WTC11 (cell line): Measurements from ENCODE around the gene IFNGR2. TPM values are rescaled to one million over a fixed set of nuclear protein-coding genes. Genes with fewer than 3 reads are reported as not detected.

Experiments used
- ATAC-seq: fragments of 200-7000 bp; cut with Tn5 transposase; 2 replicates; pipeline ENCODE4 v1.10.0; 2021; ENCODE audit warnings: mild to moderate bottlenecking, moderate library complexity
- CTCF ChIA-PET: fragments of 300-600 bp; sonication (Branson Sonifier 250); formaldehyde crosslinking; loops from one replicate; lab custom pipeline; 2021; ENCODE audit warnings: antibody characterized with exemption; lab: Charles Lee
- POLR2A ChIA-PET: fragments of 350-600 bp; sonication (Branson Sonifier 250); formaldehyde crosslinking; loops from one replicate; lab custom pipeline; 2021; ENCODE audit warnings: antibody characterized with exemption; lab: Charles Lee
- DNase-seq: peaks from one replicate; pipeline ENCODE4 v3.0.0; 2021; ENCODE audit warnings: low spot score
- H3K27ac Mint-ChIP-seq: 2 replicates; pipeline ENCODE4 v1.8.0; 2021; ENCODE audit warnings: mixed read lengths
- H3K27me3 Mint-ChIP-seq: 2 replicates; pipeline ENCODE4 v1.8.0; 2021; ENCODE audit warnings: low read depth, mild to moderate bottlenecking, moderate library complexity, mixed read lengths
- H3K36me3 Mint-ChIP-seq: 2 replicates; pipeline ENCODE4 v1.8.0; 2021; ENCODE audit warnings: mixed read lengths
- H3K4me1 Mint-ChIP-seq: 2 replicates; pipeline ENCODE4 v1.8.0; 2022; ENCODE audit warnings: mixed read lengths
- H3K4me3 Mint-ChIP-seq: 2 replicates; pipeline ENCODE4 v1.8.0; 2021; ENCODE audit warnings: mild to moderate bottlenecking, moderate library complexity, mixed read lengths
- H3K9me3 Mint-ChIP-seq: 2 replicates; pipeline ENCODE4 v1.8.0; 2021; ENCODE audit warnings: mixed read lengths
- ATF6 ChIP-seq: sonication (generic); formaldehyde crosslinking; IDR thresholded peaks from 2 replicates; pipeline ENCODE4 v1.8.1; 2023; ENCODE audit warnings: mild to moderate bottlenecking, missing genetic modification reagents
- CDX4 ChIP-seq: fragments of 250-450 bp; sonication (Bioruptor Pico); IDR thresholded peaks from 2 replicates; pipeline ENCODE4 v1.9.0; 2021; ENCODE audit warnings: moderate library complexity, mild to moderate bottlenecking, inconsistent platforms, borderline replicate concordance
- CREM ChIP-seq: sonication (generic); formaldehyde crosslinking; IDR thresholded peaks from 2 replicates; pipeline ENCODE4 v1.8.1; 2022; ENCODE audit warnings: mild to moderate bottlenecking, missing genetic modification reagents, moderate library complexity
- EMX1 ChIP-seq: fragments of 250-450 bp; sonication (Bioruptor Pico); IDR thresholded peaks from 2 replicates; pipeline ENCODE4 v1.8.0; 2021; ENCODE audit warnings: mild to moderate bottlenecking
- FOXK1 ChIP-seq: sonication (generic); formaldehyde crosslinking; IDR thresholded peaks from 2 replicates; pipeline ENCODE4 v1.8.0; 2022; ENCODE audit warnings: mild to moderate bottlenecking, moderate library complexity, missing genetic modification reagents
- GTF2I ChIP-seq: fragments of 250-450 bp; sonication (Bioruptor Pico); conservative IDR thresholded peaks from 2 replicates; pipeline ENCODE4 v1.4.0; 2021; ENCODE audit warnings: mild to moderate bottlenecking
- JUN ChIP-seq: sonication (generic); formaldehyde crosslinking; IDR thresholded peaks from 2 replicates; pipeline ENCODE4 v1.8.0; 2023; ENCODE audit warnings: mild to moderate bottlenecking, missing genetic modification reagents
- NR2C2 ChIP-seq: sonication (generic); formaldehyde crosslinking; IDR thresholded peaks from 2 replicates; pipeline ENCODE4 v1.8.0; 2022; ENCODE audit warnings: mild to moderate bottlenecking, missing genetic modification reagents
- NR3C1 ChIP-seq: sonication (generic); formaldehyde crosslinking; conservative IDR thresholded peaks from 2 replicates; pipeline ENCODE4 v1.8.1; 2023; ENCODE audit warnings: low read depth, mild to moderate bottlenecking, missing genetic modification reagents
- SOX15 ChIP-seq: fragments of 250-450 bp; sonication (Bioruptor Pico); IDR thresholded peaks from 2 replicates; pipeline ENCODE4 v1.9.0; 2021; ENCODE audit warnings: mild to moderate bottlenecking
- STAT6 ChIP-seq: sonication (generic); formaldehyde crosslinking; conservative IDR thresholded peaks from 2 replicates; pipeline ENCODE4 v1.8.1; 2023; ENCODE audit warnings: mild to moderate bottlenecking, low read depth, missing genetic modification reagents, moderate library complexity
- TEAD4 ChIP-seq: sonication (generic); formaldehyde crosslinking; IDR thresholded peaks from 2 replicates; pipeline ENCODE4 v1.8.0; 2022; ENCODE audit warnings: mild to moderate bottlenecking, missing genetic modification reagents
- USF2 ChIP-seq: sonication (generic); formaldehyde crosslinking; IDR thresholded peaks from 2 replicates; pipeline ENCODE4 v1.8.1; 2023; ENCODE audit warnings: mild to moderate bottlenecking, missing genetic modification reagents, moderate library complexity
- ZNF138 ChIP-seq: sonication (generic); formaldehyde crosslinking; conservative IDR thresholded peaks from 2 replicates; pipeline ENCODE4 v1.8.1; 2022; ENCODE audit warnings: mild to moderate bottlenecking, moderate library complexity, missing genetic modification reagents
- ZNF512 ChIP-seq: sonication (generic); formaldehyde crosslinking; IDR thresholded peaks from 2 replicates; pipeline ENCODE4 v1.8.1; 2022; ENCODE audit warnings: missing genetic modification reagents, borderline replicate concordance
- ZNF532 ChIP-seq: fragments of 250-450 bp; sonication (Bioruptor Pico); IDR thresholded peaks from 2 replicates; pipeline ENCODE4 v1.9.0; 2021; ENCODE audit warnings: mild to moderate bottlenecking, borderline replicate concordance
- total RNA-seq: library from RNA; stranded (reverse); gene quantifications from 3 replicates; pipeline ENCODE4 v1.2.3, GENCODE V29; 2021

Gene IFNGR2
- total RNA-seq, 1 experiment from 2014 or later, result 34.1 TPM

- Mint-ChIP-seq H3K4me3 (no peak overlapping the region), H3K36me3 (no peaks in the 10 kb centered on the region)
- CTCF ChIA-PET, result no interaction called here
Observed at GRCh38 chr21:33397717-33398116, 5.5 kb upstream of the IFNGR2 start.

GRCh38 chr21:33398361-33398760, 4.9 kb upstream of the IFNGR2 start:
- no peak for ATAC-seq
- ChIA-PET POLR2A (no interaction called here), CTCF (no interaction called here)
- H3K9me3 Mint-ChIP-seq, result no peaks in the 10 kb centered on the region
- peaks cover 2% of the 10 kb centered on the region for H3K4me1 Mint-ChIP-seq
- no peak overlapping the region for H3K27ac Mint-ChIP-seq
- no peak overlapping the region for H3K4me3 Mint-ChIP-seq
- no peaks in the 10 kb centered on the region for H3K36me3 Mint-ChIP-seq
- DNase-seq, result no peak
- no peaks in the 10 kb centered on the region for H3K27me3 Mint-ChIP-seq
- TF ChIP-seq ZNF138 (no peak), ATF6 (CRISPR knock-in tag) (no peak), NR2C2 (no peak), CREM (CRISPR knock-in tag) (no peak), JUN (no peak), ZNF512 (CRISPR knock-in tag) (no peak), GTF2I (CRISPR knock-in tag) (no peak), CDX4 (no peak)

More at GRCh38 chr21:33397717-33398116, 5.5 kb upstream of the IFNGR2 start:
- H3K27ac Mint-ChIP-seq, result no peak overlapping the region
- peaks cover 4% of the 10 kb centered on the region for H3K4me1 Mint-ChIP-seq
- no peak for TF ChIP-seq USF2 (CRISPR knock-in tag)
- TF ChIP-seq EMX1, result no peak
- TF ChIP-seq ZNF532 (CRISPR knock-in tag), result no peak
- TF ChIP-seq TEAD4 (CRISPR knock-in tag), result no peak
- no peak for TF ChIP-seq STAT6 (CRISPR knock-in tag)
- TF ChIP-seq NR3C1, result no peak
- no peak for TF ChIP-seq SOX15
- TF ChIP-seq JUN, result no peak
- no peak for TF ChIP-seq FOXK1 (CRISPR knock-in tag)
- TF ChIP-seq ZNF138, result no peak
- no peaks in the 10 kb centered on the region for H3K9me3 Mint-ChIP-seq
- no peak for ATAC-seq
- POLR2A ChIA-PET, result no interaction called here
- H3K27me3 Mint-ChIP-seq, result no peaks in the 10 kb centered on the region
- DNase-seq, result no peak
